A673 (cell line): Measurements from ENCODE around the gene NDFIP2.

Source experiments
- EZH2 ChIP-seq: fragments of 200-600 bp; sonication (generic); IDR thresholded peaks from 2 replicates; pipeline ENCODE4 v1.6.1; 2017; ENCODE audit warnings: borderline replicate concordance, low read depth, mild to moderate bottlenecking, mixed read lengths, antibody characterized with exemption, low read length; ENCODE audit not compliant: poor library complexity, severe bottlenecking
- TF ChIP-seq, protein P1 (sequence below): fragments of 300-800, 200-600 bp; sonication (generic); conservative IDR thresholded peaks from 2 replicates; pipeline ENCODE4 v1.5.1; 2017; ENCODE audit warnings: low read depth, mild to moderate bottlenecking, antibody characterized with exemption, low read length, moderate library complexity, mixed read lengths

DNA sequence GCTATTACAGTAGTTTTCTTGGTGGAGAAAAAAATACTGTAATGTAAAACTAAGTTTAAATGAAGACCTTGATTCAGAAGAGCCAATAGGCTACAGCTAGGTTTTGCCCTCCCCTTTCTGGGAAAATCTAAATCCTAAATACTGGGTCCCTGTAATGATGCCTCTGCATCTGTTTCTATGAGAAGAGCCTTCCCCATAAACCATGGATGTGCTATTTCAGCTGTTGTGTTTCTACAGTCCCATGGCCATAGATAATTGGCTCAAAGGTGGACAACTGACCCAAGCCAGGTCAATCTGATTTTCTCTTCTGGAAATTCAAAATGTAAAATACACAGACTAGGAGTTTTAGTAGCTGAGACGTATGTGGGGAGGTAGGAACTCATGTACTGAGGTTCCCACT, 101.9 kb downstream of the NDFIP2 start:
- TF ChIP-seq EZH2 = no peak
- TF ChIP-seq, protein P1, sequence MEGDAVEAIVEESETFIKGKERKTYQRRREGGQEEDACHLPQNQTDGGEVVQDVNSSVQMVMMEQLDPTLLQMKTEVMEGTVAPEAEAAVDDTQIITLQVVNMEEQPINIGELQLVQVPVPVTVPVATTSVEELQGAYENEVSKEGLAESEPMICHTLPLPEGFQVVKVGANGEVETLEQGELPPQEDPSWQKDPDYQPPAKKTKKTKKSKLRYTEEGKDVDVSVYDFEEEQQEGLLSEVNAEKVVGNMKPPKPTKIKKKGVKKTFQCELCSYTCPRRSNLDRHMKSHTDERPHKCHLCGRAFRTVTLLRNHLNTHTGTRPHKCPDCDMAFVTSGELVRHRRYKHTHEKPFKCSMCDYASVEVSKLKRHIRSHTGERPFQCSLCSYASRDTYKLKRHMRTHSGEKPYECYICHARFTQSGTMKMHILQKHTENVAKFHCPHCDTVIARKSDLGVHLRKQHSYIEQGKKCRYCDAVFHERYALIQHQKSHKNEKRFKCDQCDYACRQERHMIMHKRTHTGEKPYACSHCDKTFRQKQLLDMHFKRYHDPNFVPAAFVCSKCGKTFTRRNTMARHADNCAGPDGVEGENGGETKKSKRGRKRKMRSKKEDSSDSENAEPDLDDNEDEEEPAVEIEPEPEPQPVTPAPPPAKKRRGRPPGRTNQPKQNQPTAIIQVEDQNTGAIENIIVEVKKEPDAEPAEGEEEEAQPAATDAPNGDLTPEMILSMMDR = no peak
